Measurements from ENCODE around the gene NMNAT1. TPM values are rescaled to one million over a fixed set of nuclear protein-coding genes. Genes with fewer than 3 reads are reported as not detected.
"Not testable (repeated sequence)": the region's sequence is repeated elsewhere in the genome, so short reads cannot be mapped to it uniquely, and the experiment has no call there.

Gene NMNAT1
- total and polyA plus RNA-seq, 8 donors, result 11.4 to 19.6 (median 16.6) TPM

- no peak for TF ChIP-seq CTCF (IDR thresholded peaks at IDR 0.05)
- Histone ChIP-seq H3K4me3 (peak overlapping the region; percentile 35 to 59), H3K36me3 (no peaks in the 10 kb centered on the region), H3K4me1 (peaks cover 13 to 31% of the 10 kb centered on the region in 2 donors), H3K27ac (peak overlapping the region; percentile 93 to 94), H3K9me3 (no peaks in the 10 kb centered on the region), H3K27me3 (no peaks in the 10 kb centered on the region)
- intact Hi-C loops (cut with DNase I), result no loop called here
- peak; percentile 99 to 100 (median 100) for DNase-seq
- peak; percentile 96 for ATAC-seq
These were observed 32.7 kb upstream of the NMNAT1 start for GRCh38 chr1:9910423-9911178.

GRCh38 chr1:9912264-9912936, 30.9 kb upstream of the NMNAT1 start:
- H3K27me3 ChIP-seq, result no peaks in the 10 kb centered on the region
- H3K27ac ChIP-seq, result no peak overlapping the region
- DNase-seq (no peak), ATAC-seq (no peak)
- peaks cover 13 to 31% of the 10 kb centered on the region in 2 donors for H3K4me1 ChIP-seq
- no peaks in the 10 kb centered on the region for H3K36me3 ChIP-seq
- TF ChIP-seq CTCF (IDR thresholded peaks at IDR 0.05), result no peak
- no peak overlapping the region for H3K4me3 ChIP-seq
- intact Hi-C loops (cut with DNase I), result no loop called here
- H3K9me3 ChIP-seq, result no peaks in the 10 kb centered on the region

- ATAC-seq, result no peak
- Histone ChIP-seq H3K9me3 (no peaks in the 10 kb centered on the region), H3K4me1 (peaks cover 0 to 9% of the 10 kb centered on the region in 2 donors), H3K27me3 (no peaks in the 10 kb centered on the region), H3K36me3 (no peaks in the 10 kb centered on the region), H3K27ac (no peak overlapping the region), H3K4me3 (no peak overlapping the region)
- no peak for DNase-seq
- no peak for TF ChIP-seq CTCF (IDR thresholded peaks at IDR 0.05)
- intact Hi-C loops (cut with DNase I), result no loop called here
These were observed 28.7 kb upstream of the NMNAT1 start for GRCh38 chr1:9914610-9914937.

GRCh38 chr1:9916452-9916851, 26.8 kb upstream of the NMNAT1 start:
- ATAC-seq, result no peak
- Histone ChIP-seq H3K4me1 (peaks cover 0 to 3% of the 10 kb centered on the region in 2 donors), H3K27ac (no peak overlapping the region), H3K27me3 (no peaks in the 10 kb centered on the region), H3K36me3 (no peaks in the 10 kb centered on the region), H3K9me3 (no peaks in the 10 kb centered on the region), H3K4me3 (no peak overlapping the region)
- intact Hi-C loops (cut with DNase I), result no loop called here
- no peak for DNase-seq
- TF ChIP-seq CTCF (IDR thresholded peaks at IDR 0.05), result no peak

GRCh38 chr1:9917495-9917894, 25.8 kb upstream of the NMNAT1 start:
- intact Hi-C loops (cut with DNase I); H3K27ac ChIP-seq; H3K9me3 ChIP-seq; DNase-seq; H3K27me3 ChIP-seq; H3K4me1 ChIP-seq; ATAC-seq; H3K4me3 ChIP-seq; H3K36me3 ChIP-seq: not testable (repeated sequence)

Data from left lung (tissue), 10 donors.